Prostate gland (tissue), 2 donors: Measurements from ENCODE around the gene HOXA3. TPM values are rescaled to one million over a fixed set of nuclear protein-coding genes. Genes with fewer than 3 reads are reported as not detected.

Source experiments
- DNase-seq: peaks from one replicate; pipeline ENCODE4 v3.0.0-alpha.2; 2019; ENCODE audit warnings: low spot score
- H3K27ac ChIP-seq, 2 donors: fragments of 200-600 bp; sonication (generic); 2 replicates each; pipeline ENCODE4 v1.5.1; 2017 to 2019
- H3K27me3 ChIP-seq: fragments of 200-600 bp; sonication (generic); replicated peaks from 2 replicates; pipeline ENCODE4 v1.5.1; 2019; ENCODE audit not compliant: insufficient read depth
- H3K36me3 ChIP-seq, 2 donors: fragments of 200-600 bp; sonication (generic); 1 replicate in 1 of 2; 2 replicates in 1 of 2; pipeline versions ENCODE4 v1.5.1 to v1.8.1; 2017 to 2019
- H3K4me1 ChIP-seq: fragments of 200-600 bp; sonication (generic); replicated peaks from 2 replicates; pipeline ENCODE4 v1.5.1; 2019
- H3K4me3 ChIP-seq, 2 donors: fragments of 200-600 bp; sonication (generic); 2 replicates each; pipeline ENCODE4 v1.5.1; 2017 to 2019
- H3K9me3 ChIP-seq: fragments of 200-600 bp; sonication (generic); 2 replicates; pipeline ENCODE4 v1.5.1; 2017
- POLR2A ChIP-seq: fragments of 450-650 bp; IDR thresholded peaks from one replicate; pipeline ENCODE4 v1.6.1; 2016; ENCODE audit warnings: antibody characterized with exemption, mild to moderate bottlenecking
- POLR2AphosphoS5 ChIP-seq: sonication (generic); formaldehyde crosslinking; IDR thresholded peaks from one replicate; pipeline ENCODE4 v1.6.1; 2017; ENCODE audit warnings: antibody characterized with exemption
- whole genome bisulfite sequencing: methylation state at CpG from one replicate; pipeline ENCODE4 v1.1.5; 2018; 5-methylcytosine and 5-hydroxymethylcytosine counted together
- intact Hi-C: fragments of 100-400 bp; cut with DNase I; formaldehyde crosslinking; loops from one replicate; pipeline ENCODE4 v1.14.2; 2022
- total RNA-seq, 2 donors: library from RNA; depleted of rRNA; stranded (reverse); fragments of >200 nt; gene quantifications; one replicate each; pipeline ENCODE4 v1.1.0, GENCODE V29; 2016
- TF ChIP-seq, protein P1 (sequence below), 4 experiments: fragments of 200-600 bp in 2 of 4; fragments of 450-650 bp in 2 of 4; sonication (generic) in 2 of 4; IDR thresholded peaks; 1 replicate in 3 of 4; 2 replicates in 1 of 4; pipeline ENCODE4 v1.5.1; 2016 to 2019; ENCODE audit warnings: antibody characterized with exemption in 4 of 4, mild to moderate bottlenecking in 2 of 4, moderate library complexity in 2 of 4

The HOXA3 gene
- total RNA-seq, 2 donors from 2014 or later: 2.8 to 3.1 TPM

DNA sequence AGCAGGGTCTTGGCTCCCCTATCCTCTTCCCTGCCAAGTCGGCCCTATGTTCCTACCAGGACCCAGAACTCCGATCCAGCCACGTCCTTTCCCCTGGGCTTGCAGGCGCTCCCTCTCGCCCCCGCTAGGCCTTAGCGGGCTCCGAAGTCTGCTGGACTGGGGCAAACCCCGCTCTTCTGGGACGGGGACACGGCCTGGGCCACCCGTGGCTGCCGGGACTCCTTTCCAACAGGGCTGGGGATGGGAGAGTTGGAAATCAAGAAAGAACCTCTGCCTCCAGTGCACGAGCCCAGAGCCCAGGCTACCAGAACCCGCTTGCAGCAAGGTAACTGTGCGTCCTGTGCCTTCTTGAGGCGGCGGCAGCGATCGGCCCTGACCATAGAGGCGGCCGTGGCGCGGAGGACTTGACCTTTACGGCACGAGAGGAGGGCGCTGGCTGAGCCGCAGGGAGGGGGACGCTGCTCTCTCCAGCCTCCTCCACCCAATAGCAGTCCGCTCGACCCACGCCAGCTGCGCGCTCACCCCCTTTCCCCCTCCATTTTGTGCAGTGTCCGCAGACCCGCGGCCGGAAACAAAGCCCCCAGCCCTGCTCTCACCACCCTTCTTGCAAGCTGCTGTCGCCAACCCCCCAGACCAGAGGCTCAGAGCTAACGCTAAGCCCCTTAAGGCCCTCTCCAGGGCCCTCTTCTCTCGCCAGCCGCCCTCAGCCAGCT is 39.6 kb upstream of the HOXA3 start:
- WGBS: 8% methylated on average over 42 of the region's 42 CpGs
- Histone ChIP-seq H3K9me3 (no peaks in the 10 kb centered on the region), H3K4me3 (peak overlapping the region; percentile 76 to 81), H3K4me1 (peaks cover 16% of the 10 kb centered on the region), H3K36me3 (no peaks in the 10 kb centered on the region), H3K27ac (peak overlapping the region; percentile 96 to 97), H3K27me3 (no peaks in the 10 kb centered on the region)
- intact Hi-C loops: no loop called here
- peak; percentile 59 for DNase-seq
- TF ChIP-seq POLR2A (peak; percentile 11), POLR2AphosphoS5 (peak; percentile 8)
- TF ChIP-seq, protein P1, sequence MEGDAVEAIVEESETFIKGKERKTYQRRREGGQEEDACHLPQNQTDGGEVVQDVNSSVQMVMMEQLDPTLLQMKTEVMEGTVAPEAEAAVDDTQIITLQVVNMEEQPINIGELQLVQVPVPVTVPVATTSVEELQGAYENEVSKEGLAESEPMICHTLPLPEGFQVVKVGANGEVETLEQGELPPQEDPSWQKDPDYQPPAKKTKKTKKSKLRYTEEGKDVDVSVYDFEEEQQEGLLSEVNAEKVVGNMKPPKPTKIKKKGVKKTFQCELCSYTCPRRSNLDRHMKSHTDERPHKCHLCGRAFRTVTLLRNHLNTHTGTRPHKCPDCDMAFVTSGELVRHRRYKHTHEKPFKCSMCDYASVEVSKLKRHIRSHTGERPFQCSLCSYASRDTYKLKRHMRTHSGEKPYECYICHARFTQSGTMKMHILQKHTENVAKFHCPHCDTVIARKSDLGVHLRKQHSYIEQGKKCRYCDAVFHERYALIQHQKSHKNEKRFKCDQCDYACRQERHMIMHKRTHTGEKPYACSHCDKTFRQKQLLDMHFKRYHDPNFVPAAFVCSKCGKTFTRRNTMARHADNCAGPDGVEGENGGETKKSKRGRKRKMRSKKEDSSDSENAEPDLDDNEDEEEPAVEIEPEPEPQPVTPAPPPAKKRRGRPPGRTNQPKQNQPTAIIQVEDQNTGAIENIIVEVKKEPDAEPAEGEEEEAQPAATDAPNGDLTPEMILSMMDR (IDR thresholded peaks at IDR 0.05): peak in 2 of 4 experiments; percentile 5 to 18

DNA sequence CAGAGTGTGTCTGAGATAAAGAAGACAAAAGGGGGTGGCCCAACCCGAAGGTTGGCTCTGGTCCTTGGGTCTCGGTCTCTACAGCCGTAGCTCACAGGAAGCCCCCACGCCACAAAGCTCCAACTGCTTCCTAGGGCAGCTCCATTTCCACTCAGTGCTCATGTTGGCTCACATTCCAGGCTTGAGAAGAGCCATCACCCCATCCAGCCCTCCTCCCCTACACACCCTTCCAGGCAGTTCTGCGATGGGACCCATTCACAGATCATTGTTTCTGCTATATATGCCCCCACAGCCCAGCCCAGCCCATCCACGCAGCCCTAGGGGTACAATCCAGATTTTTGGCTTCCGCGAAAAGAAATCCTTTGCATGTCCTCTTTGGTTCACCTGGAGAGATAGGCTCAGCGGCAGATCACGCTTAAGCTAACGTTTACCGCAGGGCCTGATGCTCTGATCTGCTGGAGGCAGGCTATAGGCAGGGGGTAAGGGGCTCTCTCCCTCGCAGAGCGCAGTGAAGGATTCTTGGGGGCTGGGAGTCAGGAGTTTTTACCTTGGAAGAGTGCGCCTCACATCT is 38.9 kb upstream of the HOXA3 start:
- Histone ChIP-seq H3K36me3 (no peaks in the 10 kb centered on the region), H3K27ac (peak overlapping the region; percentile 96 to 97), H3K4me3 (peak overlapping the region; percentile 76 to 81), H3K9me3 (no peaks in the 10 kb centered on the region), H3K4me1 (peaks cover 16% of the 10 kb centered on the region), H3K27me3 (no peaks in the 10 kb centered on the region)
- TF ChIP-seq POLR2AphosphoS5: no peak
- TF ChIP-seq, protein P1 (IDR thresholded peaks at IDR 0.05): no peak
- no peak for TF ChIP-seq POLR2A
- intact Hi-C loops: no loop called here
- peak; percentile 33 for DNase-seq
- WGBS: 20% methylated on average over 15 of the region's 15 CpGs

DNA sequence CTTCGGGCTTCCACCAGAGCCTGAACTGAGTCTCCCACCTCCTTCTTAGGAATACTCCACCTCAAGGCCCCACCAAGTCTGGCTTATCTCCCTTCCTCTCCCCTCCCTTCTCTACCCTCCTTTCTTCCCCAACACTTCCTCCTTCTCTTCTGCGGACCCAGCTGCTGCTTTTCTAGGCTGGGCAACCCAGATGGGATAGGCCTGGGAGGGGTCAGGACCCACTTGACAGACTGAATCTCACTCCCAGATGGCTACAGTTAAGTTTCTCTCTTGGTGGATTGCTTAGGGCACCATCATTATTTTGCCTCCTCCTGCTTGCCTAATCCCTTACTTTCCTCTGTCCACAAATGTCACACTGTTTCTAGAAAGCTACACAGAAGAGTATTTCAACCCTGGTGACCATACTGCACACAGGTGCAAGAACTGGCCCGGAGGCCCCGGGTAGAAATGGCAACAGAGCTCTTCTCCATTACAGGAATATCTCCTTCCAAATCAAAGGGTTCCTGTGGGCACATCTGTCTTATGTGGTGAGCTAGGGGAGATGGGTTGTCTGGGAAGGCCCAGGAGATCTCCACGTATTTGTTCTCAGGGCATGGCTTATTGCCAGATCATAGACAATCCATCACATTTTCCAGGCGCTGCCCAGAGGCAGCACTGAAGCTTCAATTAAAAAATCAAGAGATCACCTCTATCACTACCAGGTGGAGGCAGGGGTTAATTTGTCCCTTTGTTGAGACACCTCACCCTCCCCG is 37.8 kb upstream of the HOXA3 start:
- no peaks in the 10 kb centered on the region for H3K9me3 ChIP-seq
- no peaks in the 10 kb centered on the region for H3K27me3 ChIP-seq
- peaks cover 16% of the 10 kb centered on the region for H3K4me1 ChIP-seq
- TF ChIP-seq POLR2AphosphoS5 (no peak), POLR2A (no peak)
- TF ChIP-seq, protein P1 (IDR thresholded peaks at IDR 0.05): no peak
- peak overlapping the region; percentile 96 to 97 for H3K27ac ChIP-seq
- WGBS: 12% methylated on average over 7 of the region's 7 CpGs
- intact Hi-C loops: no loop called here
- peak; percentile 27 for DNase-seq
- H3K4me3 ChIP-seq: peak overlapping the region in 1 of 2 donors; percentile 76
- no peaks in the 10 kb centered on the region for H3K36me3 ChIP-seq

DNA sequence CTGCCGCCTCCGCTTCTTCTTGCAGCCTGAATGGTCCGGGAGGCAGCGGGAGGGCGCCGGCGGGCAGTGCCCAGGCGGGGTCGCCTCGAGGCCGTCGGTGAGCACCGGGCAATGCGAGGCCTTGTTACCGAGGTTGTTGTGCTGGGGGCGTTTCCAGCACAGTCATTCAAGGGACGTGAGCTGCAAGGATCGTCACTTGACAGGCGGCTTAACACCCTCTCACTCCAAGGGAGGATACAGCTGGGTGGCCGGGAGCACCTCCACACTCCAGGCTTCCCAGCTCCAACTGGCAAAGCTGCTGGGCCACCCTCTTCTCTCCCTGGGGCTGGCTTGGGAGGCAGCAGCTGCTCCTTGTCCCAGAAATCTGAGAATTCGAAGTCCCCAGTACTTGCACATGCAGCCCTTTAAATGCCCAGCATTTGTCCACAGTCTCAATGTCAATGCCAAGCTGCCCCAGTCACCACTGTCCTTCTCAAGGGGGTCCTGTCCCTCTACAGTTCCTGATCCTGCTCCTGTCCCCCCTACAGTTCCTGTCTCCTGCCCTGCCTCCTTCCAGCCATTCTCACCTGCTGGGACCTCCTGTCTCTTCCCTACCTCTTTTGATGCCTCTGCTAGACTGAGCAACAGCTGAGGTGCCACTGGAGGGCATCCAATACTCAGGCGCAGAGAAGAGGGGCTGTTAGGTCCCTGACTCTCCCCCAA is 37.1 kb upstream of the HOXA3 start:
- peak overlapping the region; percentile 35 to 90 for H3K4me3 ChIP-seq
- intact Hi-C loops: no loop called here
- peak overlapping the region; percentile 96 to 97 for H3K27ac ChIP-seq
- TF ChIP-seq POLR2A (peak; percentile 54), POLR2AphosphoS5 (peak; percentile 45)
- TF ChIP-seq, protein P1 (IDR thresholded peaks at IDR 0.05): no peak
- peaks cover 16% of the 10 kb centered on the region for H3K4me1 ChIP-seq
- WGBS: 14% methylated on average over 22 of the region's 22 CpGs
- no peaks in the 10 kb centered on the region for H3K9me3 ChIP-seq
- peak; percentile 71 for DNase-seq
- no peaks in the 10 kb centered on the region for H3K27me3 ChIP-seq
- H3K36me3 ChIP-seq: no peaks in the 10 kb centered on the region
